B cell (primary cell): ENCODE results near the gene SLITRK4. TPM values are rescaled to one million over a fixed set of nuclear protein-coding genes. Genes with fewer than 3 reads are reported as not detected.

Experiments
- ATAC-seq: fragments of 200-7000 bp; cut with Tn5 transposase; one replicate; pipeline ENCODE4 v1.10.0; 2021; ENCODE audit warnings: low read depth, mild to moderate bottlenecking, moderate number of reproducible peaks, moderate library complexity
- CTCF ChIA-PET: fragments of 350-600 bp; sonication (Branson Sonifier 250); formaldehyde crosslinking; loops from one replicate; lab custom pipeline; 2021; ENCODE audit warnings: antibody characterized with exemption, inconsistent platforms; lab: Charles Lee
- POLR2A ChIA-PET: fragments of 350-600 bp; sonication (Branson Sonifier 250); formaldehyde crosslinking; loops from one replicate; lab custom pipeline; 2021; ENCODE audit warnings: antibody characterized with exemption; lab: Charles Lee
- DNase-seq: peaks from one replicate; pipeline ENCODE4 v3.0.0; 2013
- H2AFZ ChIP-seq: 2 replicates; pipeline ENCODE4 v1.6.1; 2012; ENCODE audit warnings: mild to moderate bottlenecking, low read depth, low read length; ENCODE audit not compliant: insufficient read depth, poor library complexity, severe bottlenecking
- H3K27ac ChIP-seq, 2 donors: 1 replicate in 1 of 2; 2 replicates in 1 of 2; pipeline ENCODE4 v1.5.1; 2012 to 2013; ENCODE audit warnings: low read length in 2 of 2, mild to moderate bottlenecking in 2 of 2, moderate library complexity in 1 of 2
- H3K27me3 ChIP-seq, 4 experiments: fragments of 200-600 bp in 1 of 4; sonication (generic) in 1 of 4; replicated peaks in 1 of 4; 1 replicate in 2 of 4; 2 replicates in 2 of 4; pipeline versions ENCODE4 v1.6.1 to v1.7.0; 2013 to 2016; ENCODE audit warnings: low read length in 3 of 4, mild to moderate bottlenecking in 2 of 4, mixed read lengths in 1 of 4, moderate library complexity in 1 of 4; ENCODE audit not compliant: insufficient read depth in 4 of 4, control insufficient read depth in 3 of 4; ENCODE audit errors: control extremely low read depth in 1 of 4
- H3K36me3 ChIP-seq, 2 experiments: replicated peaks in 1 of 2; 1 replicate in 1 of 2; 2 replicates in 1 of 2; pipeline versions ENCODE4 v1.6.1 to v1.7.1; 2013; ENCODE audit warnings: low read length in 1 of 2; ENCODE audit not compliant: insufficient read depth in 2 of 2, control insufficient read depth in 1 of 2; ENCODE audit errors: control extremely low read depth in 1 of 2, extremely low read depth in 1 of 2
- H3K4me1 ChIP-seq, 2 donors: fragments of 200-600 bp in 1 of 2; sonication (generic) in 1 of 2; 1 replicate in 1 of 2; 2 replicates in 1 of 2; pipeline versions ENCODE4 v1.5.1 to v1.6.1; 2013 to 2017; ENCODE audit warnings: low read length in 2 of 2; ENCODE audit not compliant: control insufficient read depth in 2 of 2, insufficient read depth in 2 of 2
- H3K4me2 ChIP-seq: replicated peaks from 2 replicates; pipeline ENCODE3; 2012; ENCODE audit warnings: mild to moderate bottlenecking, low read depth, low read length; ENCODE audit not compliant: poor library complexity, severe bottlenecking
- H3K4me3 ChIP-seq, 5 experiments: fragments of 200-600 bp in 1 of 5; sonication (generic) in 1 of 5; 1 replicate in 3 of 5; 2 replicates in 2 of 5; pipeline versions ENCODE4 v1.5.1 to v1.7.0; 2011 to 2016; ENCODE audit warnings: low read length in 4 of 5, mild to moderate bottlenecking in 4 of 5, low read depth in 2 of 5, control low read depth in 1 of 5, moderate library complexity in 1 of 5; ENCODE audit not compliant: insufficient read depth in 1 of 5; ENCODE audit errors: control extremely low read depth in 1 of 5, extremely low read depth in 1 of 5
- H3K79me2 ChIP-seq: fragments of 200-600 bp; sonication (generic); one replicate; pipeline ENCODE4 v1.6.0; 2016; ENCODE audit warnings: low read length; ENCODE audit not compliant: control insufficient read depth, insufficient read depth
- H3K9ac ChIP-seq: fragments of 200-600 bp; sonication (generic); 2 replicates; pipeline ENCODE4 v1.6.1; 2017; ENCODE audit warnings: mild to moderate bottlenecking, low read length, moderate library complexity
- H3K9me3 ChIP-seq, 3 donors: one replicate each; pipeline versions ENCODE4 v1.6.1 to v1.7.1; 2013; ENCODE audit warnings: low read length in 2 of 3; ENCODE audit not compliant: control insufficient read depth in 2 of 3, insufficient read depth in 1 of 3; ENCODE audit errors: control extremely low read depth in 1 of 3
- H4K20me1 ChIP-seq: 2 replicates; pipeline ENCODE4 v1.6.0; 2012; ENCODE audit warnings: mild to moderate bottlenecking, low read length; ENCODE audit not compliant: insufficient read depth, control insufficient read depth, poor library complexity, severe bottlenecking
- H3K27ac Mint-ChIP-seq: one replicate; pipeline ENCODE4 v1.8.0; 2021; ENCODE audit warnings: mixed read lengths
- H3K27me3 Mint-ChIP-seq: one replicate; pipeline ENCODE4 v1.8.0; 2021; ENCODE audit warnings: mixed read lengths
- H3K4me1 Mint-ChIP-seq: one replicate; pipeline ENCODE4 v1.8.0; 2021; ENCODE audit warnings: mixed read lengths
- H3K4me3 Mint-ChIP-seq: one replicate; pipeline ENCODE4 v1.8.0; 2021; ENCODE audit warnings: mixed read lengths
- H3K9me3 Mint-ChIP-seq: one replicate; pipeline ENCODE4 v1.8.0; 2022; ENCODE audit warnings: mixed read lengths; ENCODE audit not compliant: insufficient read depth
- EZH2 ChIP-seq: IDR thresholded peaks from 2 replicates; pipeline ENCODE4 v1.6.1; 2012; ENCODE audit warnings: borderline replicate concordance, low read depth, mild to moderate bottlenecking, moderate library complexity, low read length; ENCODE audit not compliant: insufficient read depth, poor library complexity, severe bottlenecking
- whole genome bisulfite sequencing: methylation state at CpG from one replicate; pipeline ENCODE4 v1.1.5; 2013; ENCODE audit warnings: missing lambda C conversion rate; ENCODE audit not compliant: insufficient coverage; 5-methylcytosine and 5-hydroxymethylcytosine counted together
- intact Hi-C: fragments of 100-400 bp; cut with micrococcal nuclease; formaldehyde crosslinking; loops from one replicate; pipeline ENCODE4 v1.10.0; 2022
- polyA plus RNA-seq: library from polyadenylated mRNA; depleted of rRNA; stranded (reverse); fragments of >200 nt; gene quantifications from 2 replicates; pipeline ENCODE4 v1.2.3, GENCODE V29; 2012
- total RNA-seq, 2 donors: library from RNA; stranded (reverse); fragments of 120-200 nt in 1 of 2; gene quantifications; 1 replicate in 1 of 2; 2 replicates in 1 of 2; pipeline versions ENCODE4 v1.2.3 to v1.2.4, GENCODE V29; 2013 to 2022
- TF ChIP-seq, protein P1 (sequence below): fragments of 200-600 bp; IDR thresholded peaks from one replicate; pipeline ENCODE4 v1.8.0; 2022; ENCODE audit warnings: antibody characterized with exemption, mild to moderate bottlenecking

Gene SLITRK4
- total and polyA plus RNA-seq, 2 donors (not counting 1 experiment from before 2014, with no cell fraction given), result 0.01 TPM; not detected in 1

DNA sequence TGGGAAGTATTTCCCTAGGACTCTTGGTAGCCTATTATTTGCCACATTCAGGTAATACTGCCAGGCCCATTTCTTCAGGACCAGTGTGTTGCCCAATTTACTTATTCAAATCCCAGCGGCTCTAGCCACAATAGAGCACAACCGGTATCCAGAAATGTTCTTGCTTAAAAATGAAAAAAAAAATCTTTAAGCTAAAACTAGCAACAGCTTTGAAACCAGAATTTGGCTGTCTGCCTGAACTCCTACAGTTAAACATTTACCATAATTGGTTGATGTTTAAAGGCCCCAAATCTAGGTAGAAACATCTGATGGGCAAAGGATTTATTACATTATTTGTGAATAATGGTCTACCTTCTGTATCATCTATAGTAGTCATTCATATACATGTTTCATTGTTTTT, 930 bp upstream of the SLITRK4 start:
- H2AFZ ChIP-seq, result no peak overlapping the region
- H3K36me3 ChIP-seq, result no peaks in the 10 kb centered on the region
- DNase-seq (no peak), ATAC-seq (no peak)
- ChIA-PET POLR2A (no interaction called here), CTCF (no interaction called here)
- H3K9me3 Mint-ChIP-seq, result no peaks in the 10 kb centered on the region
- no peaks in the 10 kb centered on the region for H3K4me1 Mint-ChIP-seq
- no peak overlapping the region for H3K4me2 ChIP-seq
- no peaks in the 10 kb centered on the region for H3K27me3 ChIP-seq
- peaks cover 4% of the 10 kb centered on the region for H3K27me3 Mint-ChIP-seq
- no CpG with 5 or more reads among the region's 2 CpGs for WGBS
- H3K27ac Mint-ChIP-seq, result no peak overlapping the region
- TF ChIP-seq, protein P1, sequence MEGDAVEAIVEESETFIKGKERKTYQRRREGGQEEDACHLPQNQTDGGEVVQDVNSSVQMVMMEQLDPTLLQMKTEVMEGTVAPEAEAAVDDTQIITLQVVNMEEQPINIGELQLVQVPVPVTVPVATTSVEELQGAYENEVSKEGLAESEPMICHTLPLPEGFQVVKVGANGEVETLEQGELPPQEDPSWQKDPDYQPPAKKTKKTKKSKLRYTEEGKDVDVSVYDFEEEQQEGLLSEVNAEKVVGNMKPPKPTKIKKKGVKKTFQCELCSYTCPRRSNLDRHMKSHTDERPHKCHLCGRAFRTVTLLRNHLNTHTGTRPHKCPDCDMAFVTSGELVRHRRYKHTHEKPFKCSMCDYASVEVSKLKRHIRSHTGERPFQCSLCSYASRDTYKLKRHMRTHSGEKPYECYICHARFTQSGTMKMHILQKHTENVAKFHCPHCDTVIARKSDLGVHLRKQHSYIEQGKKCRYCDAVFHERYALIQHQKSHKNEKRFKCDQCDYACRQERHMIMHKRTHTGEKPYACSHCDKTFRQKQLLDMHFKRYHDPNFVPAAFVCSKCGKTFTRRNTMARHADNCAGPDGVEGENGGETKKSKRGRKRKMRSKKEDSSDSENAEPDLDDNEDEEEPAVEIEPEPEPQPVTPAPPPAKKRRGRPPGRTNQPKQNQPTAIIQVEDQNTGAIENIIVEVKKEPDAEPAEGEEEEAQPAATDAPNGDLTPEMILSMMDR, result no peak
- no peak for TF ChIP-seq EZH2
- no peak overlapping the region for H3K27ac ChIP-seq
- H3K4me3 Mint-ChIP-seq, result no peak overlapping the region
- no peaks in the 10 kb centered on the region for H3K4me1 ChIP-seq
- no peaks in the 10 kb centered on the region for H4K20me1 ChIP-seq
- no peaks in the 10 kb centered on the region for H3K79me2 ChIP-seq
- H3K4me3 ChIP-seq, result no peak overlapping the region
- H3K9me3 ChIP-seq, result peaks cover 0 to 19% (median 0%) of the 10 kb centered on the region in 3 donors
- intact Hi-C loops, result no loop called here
- no peak overlapping the region for H3K9ac ChIP-seq

DNA sequence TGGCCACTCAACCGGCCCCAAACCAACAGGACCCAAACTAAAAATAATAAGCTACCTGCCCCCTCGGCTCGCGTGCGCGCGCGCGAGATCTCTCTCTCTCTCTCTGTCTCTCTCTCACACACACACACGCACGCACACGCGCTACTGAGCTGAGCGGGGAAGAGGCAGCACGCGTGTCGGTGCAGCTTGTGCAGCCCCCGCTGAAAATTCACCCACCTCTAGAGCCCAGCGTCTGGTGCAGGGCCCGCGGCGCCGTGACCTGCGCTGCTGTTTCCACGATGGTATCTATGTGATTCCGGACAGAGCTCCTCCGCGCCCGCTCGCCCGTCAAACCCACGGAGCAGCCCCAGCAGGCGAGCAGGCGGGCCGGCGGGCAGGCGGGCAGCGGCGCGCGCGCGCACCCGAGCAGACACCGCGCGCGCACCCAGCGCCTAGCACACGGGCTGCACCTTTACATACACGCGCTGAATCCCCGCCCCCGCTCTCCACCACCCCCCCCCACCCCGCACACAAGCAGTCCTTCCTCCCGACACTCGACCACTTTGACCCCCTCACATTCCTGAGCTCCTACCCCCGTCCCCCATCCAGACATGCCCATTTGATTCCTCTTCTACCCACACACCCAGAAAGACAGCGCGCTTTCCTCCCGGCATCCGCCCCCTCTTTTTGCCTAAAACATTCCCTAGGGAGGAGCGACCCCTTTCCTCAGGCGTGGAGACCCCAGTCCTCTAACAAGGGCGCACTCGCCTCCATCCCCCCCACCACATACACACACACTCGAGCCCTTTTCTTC, 1.0 kb downstream of the SLITRK4 start:
- intact Hi-C loops, result no loop called here
- Histone ChIP-seq H3K9me3 (peaks cover 0 to 19% (median 0%) of the 10 kb centered on the region in 3 donors), H3K9ac (no peak overlapping the region), H3K27me3 (no peaks in the 10 kb centered on the region), H3K36me3 (no peaks in the 10 kb centered on the region), H2AFZ (no peak overlapping the region), H3K4me1 (no peaks in the 10 kb centered on the region), H4K20me1 (no peaks in the 10 kb centered on the region), H3K4me3 (no peak overlapping the region), H3K27ac (no peak overlapping the region), H3K4me2 (no peak overlapping the region), H3K79me2 (no peaks in the 10 kb centered on the region)
- TF ChIP-seq EZH2, result no peak
- TF ChIP-seq, protein P1, result no peak
- ATAC-seq (no peak), DNase-seq (no peak)
- Mint-ChIP-seq H3K27ac (no peak overlapping the region), H3K27me3 (peaks cover 4% of the 10 kb centered on the region), H3K4me1 (no peaks in the 10 kb centered on the region), H3K4me3 (no peak overlapping the region), H3K9me3 (no peaks in the 10 kb centered on the region)
- CTCF ChIA-PET, result no interaction called here
- WGBS, result 4% methylated on average over 44 of the region's 67 CpGs
- POLR2A ChIA-PET, result no interaction called here
